GM18519 (cell line): ENCODE measurements around the gene PIGK.

Source experiments
- ATAC-seq: cut with Tn5 transposase; IDR thresholded peaks from one replicate; pipeline ENCODE4 v1.9.1; 2021; ENCODE audit warnings: mild to moderate bottlenecking, moderate library complexity; ENCODE audit not compliant: unreplicated experiment, low FRiP score

Gene PIGK

DNA sequence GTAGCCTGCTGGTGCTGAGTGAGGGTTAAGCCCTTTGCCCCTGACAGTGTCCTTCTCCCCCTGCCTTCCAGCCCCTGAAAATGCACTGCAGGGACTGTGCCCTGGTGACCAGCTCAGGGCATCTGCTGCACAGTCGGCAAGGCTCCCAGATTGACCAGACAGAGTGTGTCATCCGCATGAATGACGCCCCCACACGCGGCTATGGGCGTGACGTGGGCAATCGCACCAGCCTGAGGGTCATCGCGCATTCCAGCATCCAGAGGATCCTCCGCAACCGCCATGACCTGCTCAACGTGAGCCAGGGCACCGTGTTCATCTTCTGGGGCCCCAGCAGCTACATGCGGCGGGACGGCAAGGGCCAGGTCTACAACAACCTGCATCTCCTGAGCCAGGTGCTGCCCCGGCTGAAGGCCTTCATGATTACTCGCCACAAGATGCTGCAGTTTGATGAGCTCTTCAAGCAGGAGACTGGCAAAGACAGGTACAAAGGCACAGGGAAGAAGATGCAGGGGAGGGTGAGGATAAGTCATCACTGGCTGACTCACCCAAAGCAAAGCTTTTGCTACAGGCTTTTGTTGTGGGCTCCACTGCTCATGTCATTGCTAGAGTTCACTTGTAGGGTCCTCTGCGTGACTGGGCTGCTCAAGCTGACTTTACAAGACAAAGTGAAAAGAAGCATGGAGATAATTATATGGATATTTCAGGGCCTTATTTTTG lies 174.9 kb downstream of the PIGK start:
- ATAC-seq: no peak

GRCh38 chr1:77040826-77041225 lies 178.4 kb downstream of the PIGK start:
- ATAC-seq: no peak

DNA sequence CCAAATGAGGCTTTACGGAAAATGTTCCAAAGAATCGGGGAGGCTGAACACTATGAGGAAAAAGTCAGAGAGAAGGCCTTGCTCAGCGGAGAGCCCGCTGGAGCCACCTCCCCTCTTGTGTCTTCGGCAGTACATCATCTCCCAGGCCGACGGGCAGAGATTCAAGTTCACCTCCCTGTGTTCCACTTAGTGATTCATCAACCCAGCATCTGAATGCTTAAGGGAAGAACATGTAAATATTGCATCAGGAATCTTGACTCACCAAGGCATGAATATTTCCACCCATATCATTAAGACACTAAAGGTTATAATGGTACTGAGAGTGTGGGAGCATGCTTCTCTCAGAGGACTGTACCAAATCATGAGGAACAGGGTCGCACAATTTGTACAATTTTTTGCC lies 179.5 kb downstream of the PIGK start:
- no peak for ATAC-seq

DNA sequence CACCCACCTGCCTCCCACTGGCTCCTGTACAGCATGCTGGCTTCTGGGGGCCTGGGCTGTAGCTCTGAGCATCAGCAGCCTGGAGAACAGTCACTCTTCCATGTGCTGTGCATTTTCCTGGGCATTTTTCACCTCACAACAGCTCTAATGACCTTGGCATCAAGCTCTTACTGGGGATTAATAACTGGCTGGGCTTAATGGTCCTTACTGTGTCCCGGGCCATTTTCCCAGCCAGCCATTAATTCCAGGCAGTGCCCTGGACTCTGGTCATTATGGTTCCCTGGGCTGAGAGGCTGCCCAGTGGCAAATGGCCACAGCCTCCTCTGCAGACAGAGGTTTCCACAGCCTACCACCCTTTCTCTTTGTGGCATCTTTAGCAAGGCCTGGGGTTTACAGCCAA lies 180.1 kb downstream of the PIGK start:
- no peak for ATAC-seq
